Upper lobe of right lung (tissue), 1 donor: Measurements from ENCODE around the gene DPPA4. TPM values are rescaled to one million over a fixed set of nuclear protein-coding genes. Genes with fewer than 3 reads are reported as not detected.

ENCODE experiments used
- total RNA-seq: library from RNA; stranded (reverse); fragmentation: NEBNext Ultra II Directional; extraction: Animal tissue kit (Norgen Biotek cat#: 25700); gene quantifications from one replicate; pipeline ENCODE4 v1.2.1, GENCODE V29; 2021
- donor health status: DM: no; HTN: yes; CAD: no; lungs with severe emphysema.

DPPA4 gene
- total RNA-seq, 1 donor from 2014 or later: not detected

Other genes with a start within 250 kb of the DPPA4 start
- not detected for gene MORC1, start 219.4 kb downstream of the DPPA4 start, total RNA-seq
- gene C3orf85, start 200.8 kb downstream of the DPPA4 start, total RNA-seq: not detected
- not detected for gene DPPA2, start 21.0 kb downstream of the DPPA4 start, total RNA-seq